ENCODE data around the gene CTNNA3.

DNA sequence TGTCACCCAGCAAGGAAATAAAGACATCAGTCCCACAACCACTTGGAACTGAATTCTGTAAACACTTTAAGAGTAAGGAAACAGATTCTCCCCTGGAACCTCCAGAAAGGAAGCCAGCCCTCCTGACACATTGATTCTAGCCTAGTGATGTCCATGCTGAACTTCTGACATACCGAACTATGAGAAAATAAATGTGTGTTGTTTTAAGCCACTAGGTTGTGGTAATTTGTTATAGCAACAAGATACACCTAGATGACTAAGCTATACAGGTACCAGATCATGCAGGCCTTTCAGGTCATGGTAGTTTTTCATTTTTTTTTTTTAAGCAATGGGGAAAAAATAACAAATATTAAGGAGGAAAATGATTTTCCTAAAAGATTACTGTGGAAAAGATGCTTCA lies 807.8 kb downstream of the CTNNA3 start:
- TF ChIP-seq, protein P1, sequence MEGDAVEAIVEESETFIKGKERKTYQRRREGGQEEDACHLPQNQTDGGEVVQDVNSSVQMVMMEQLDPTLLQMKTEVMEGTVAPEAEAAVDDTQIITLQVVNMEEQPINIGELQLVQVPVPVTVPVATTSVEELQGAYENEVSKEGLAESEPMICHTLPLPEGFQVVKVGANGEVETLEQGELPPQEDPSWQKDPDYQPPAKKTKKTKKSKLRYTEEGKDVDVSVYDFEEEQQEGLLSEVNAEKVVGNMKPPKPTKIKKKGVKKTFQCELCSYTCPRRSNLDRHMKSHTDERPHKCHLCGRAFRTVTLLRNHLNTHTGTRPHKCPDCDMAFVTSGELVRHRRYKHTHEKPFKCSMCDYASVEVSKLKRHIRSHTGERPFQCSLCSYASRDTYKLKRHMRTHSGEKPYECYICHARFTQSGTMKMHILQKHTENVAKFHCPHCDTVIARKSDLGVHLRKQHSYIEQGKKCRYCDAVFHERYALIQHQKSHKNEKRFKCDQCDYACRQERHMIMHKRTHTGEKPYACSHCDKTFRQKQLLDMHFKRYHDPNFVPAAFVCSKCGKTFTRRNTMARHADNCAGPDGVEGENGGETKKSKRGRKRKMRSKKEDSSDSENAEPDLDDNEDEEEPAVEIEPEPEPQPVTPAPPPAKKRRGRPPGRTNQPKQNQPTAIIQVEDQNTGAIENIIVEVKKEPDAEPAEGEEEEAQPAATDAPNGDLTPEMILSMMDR (IDR thresholded peaks at IDR 0.05), result no peak
- TF ChIP-seq POLR2A (IDR thresholded peaks at IDR 0.05), result no peak
